ENCODE results near the gene KAT7.

KAT7 gene

GRCh38 chr17:49873466-49873865 is 85.0 kb downstream of the KAT7 start:
- no peak for DNase-seq

- DNase-seq: no peak
Measured at GRCh38 chr17:49873926-49874325, 85.4 kb downstream of the KAT7 start.

GRCh38 chr17:49874911-49875310 is 86.4 kb downstream of the KAT7 start:
- DNase-seq: no peak

GRCh38 chr17:49875685-49876084 is 87.2 kb downstream of the KAT7 start:
- no peak for DNase-seq

- DNase-seq: no peak
Measured at GRCh38 chr17:49878931-49879904, 90.7 kb downstream of the KAT7 start.

- DNase-seq: peak; percentile 5
Measured at GRCh38 chr17:49880291-49881053, 92.0 kb downstream of the KAT7 start.

GRCh38 chr17:49881054-49881402 is 92.5 kb downstream of the KAT7 start:
- no peak for DNase-seq

- no peak for DNase-seq
Measured at GRCh38 chr17:49882434-49882833, 94.0 kb downstream of the KAT7 start.

All from NCI-H748 treated with DMSO at 0.1 percent for 48 hours (cell line).